Activated CD8-positive, alpha-beta memory T cell treated with anti-CD3 and anti-CD28 coated beads for 4 hours (primary cell): ENCODE measurements around the gene MEAF6.
"Not testable (repeated sequence)": the region's sequence is repeated elsewhere in the genome, so short reads cannot be mapped to it uniquely, and the experiment has no call there.

Experiments
- DNase-seq, 2 donors: peaks; one replicate each; pipeline ENCODE4 v3.0.0-alpha.2; 2020; ENCODE audit warnings: low read depth in 2 of 2

Gene MEAF6

DNA sequence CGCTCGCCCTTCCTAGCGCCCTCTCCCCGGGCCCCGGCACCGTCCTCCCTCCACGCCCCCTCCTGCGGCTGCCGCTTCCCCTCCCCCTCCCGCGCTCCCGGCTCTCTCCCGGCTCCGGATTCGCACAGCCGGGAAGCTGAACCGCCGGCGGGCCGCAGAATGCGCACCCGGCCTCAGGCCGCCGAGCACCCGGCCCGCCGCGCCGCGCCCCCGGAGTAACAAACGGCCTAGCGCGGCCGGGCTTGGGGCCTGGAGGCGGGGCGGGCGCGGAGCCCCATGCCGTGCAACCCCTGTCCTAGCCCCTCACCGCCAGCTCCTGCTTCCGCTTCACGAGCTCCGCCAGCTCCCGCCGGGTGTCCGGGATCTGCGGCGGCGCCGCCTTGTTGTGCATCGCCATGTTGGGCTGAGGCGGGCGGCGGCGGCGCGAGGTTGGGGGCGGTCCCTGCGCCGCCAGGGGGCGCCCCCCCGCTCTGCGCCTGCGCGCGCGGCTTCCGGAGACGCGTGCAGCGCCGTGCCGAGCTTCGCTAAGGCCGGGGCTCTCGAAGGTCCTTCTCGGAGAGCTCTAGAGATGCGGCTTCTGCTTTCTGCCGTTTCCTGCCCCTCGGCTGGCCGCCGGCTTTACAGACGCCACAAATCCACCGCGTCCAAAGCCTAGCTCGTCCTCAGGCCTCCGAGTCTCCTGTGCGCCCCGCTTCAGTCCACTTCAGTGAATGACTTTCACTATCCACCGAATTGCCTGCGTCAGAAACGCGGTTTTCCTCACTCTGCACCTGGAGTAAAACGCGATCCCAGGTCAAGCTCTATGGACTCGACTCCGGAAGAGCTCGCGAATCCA, at the start of gene MEAF6:
TSS of gene MEAF6 (minus strand) at position 417 of the 835 bp plus-strand sequence. CDS start at position 397, 20 bp downstream.
- DNase-seq: peak; percentile 63 to 64

DNA sequence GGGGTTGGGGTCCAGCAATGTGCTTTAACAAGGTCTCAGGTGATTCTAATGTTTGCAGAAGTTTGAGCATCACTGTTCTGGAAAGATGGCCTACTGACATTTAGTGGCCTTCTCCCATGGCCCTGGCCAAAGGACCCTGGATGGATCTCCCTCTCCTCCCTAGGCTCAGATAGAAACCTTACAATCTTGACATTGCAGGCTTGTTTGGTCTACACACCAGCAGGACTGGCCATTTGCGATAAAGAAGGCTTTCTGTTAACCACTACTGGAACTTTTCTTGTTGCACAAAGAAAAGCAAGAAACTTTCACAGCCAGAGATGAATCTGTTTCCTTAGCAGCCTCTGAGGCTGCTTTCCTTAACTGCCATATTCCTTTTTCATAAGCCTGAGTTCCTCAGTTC, 48.4 kb upstream of the MEAF6 start:
- no peak for DNase-seq

DNA sequence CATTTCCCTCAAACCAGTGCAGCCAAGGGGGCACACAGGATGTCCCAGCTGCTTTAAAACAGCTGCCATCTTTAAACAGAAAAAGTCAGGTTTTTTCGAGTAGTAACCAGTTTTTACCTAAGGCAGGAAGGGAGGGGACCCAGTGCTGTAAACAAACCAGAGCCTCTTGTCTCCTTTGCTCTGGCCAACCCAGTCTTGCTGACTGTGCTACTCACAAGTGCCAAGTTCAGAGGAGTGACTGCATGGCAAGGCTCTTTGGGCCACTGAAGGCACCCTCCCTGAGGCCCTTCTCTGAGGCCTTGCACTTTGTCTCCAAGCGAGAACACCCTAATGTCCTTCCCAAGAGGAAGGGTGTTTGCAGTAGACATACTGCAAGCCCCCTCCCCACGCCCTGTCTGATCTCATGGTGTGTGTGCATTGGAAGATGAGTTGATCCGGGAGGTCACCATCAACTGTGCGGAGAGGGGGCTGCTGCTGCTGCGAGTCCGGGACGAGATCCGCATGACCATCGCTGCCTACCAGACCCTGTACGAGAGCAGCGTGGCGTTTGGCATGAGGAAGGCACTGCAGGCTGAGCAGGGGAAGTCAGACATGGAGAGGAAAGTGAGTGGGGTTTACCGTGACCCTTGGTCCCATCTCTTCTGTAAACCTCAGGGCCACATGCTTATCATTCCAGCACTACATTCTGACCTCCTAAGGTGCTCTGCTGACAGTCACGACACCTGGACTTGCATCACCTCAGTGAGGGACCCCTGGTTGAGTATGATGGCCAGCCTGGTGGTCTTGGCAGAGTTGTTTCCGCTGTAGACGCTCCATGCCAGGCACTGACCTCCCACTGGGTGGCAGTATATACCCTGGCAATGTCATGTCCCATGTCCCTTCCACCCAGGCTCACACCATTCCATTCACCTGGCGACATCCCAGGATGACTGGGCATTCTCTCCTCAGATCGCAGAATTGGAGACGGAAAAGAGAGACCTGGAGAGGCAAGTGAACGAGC, 46.9 kb upstream of the MEAF6 start:
- no peak for DNase-seq

DNA sequence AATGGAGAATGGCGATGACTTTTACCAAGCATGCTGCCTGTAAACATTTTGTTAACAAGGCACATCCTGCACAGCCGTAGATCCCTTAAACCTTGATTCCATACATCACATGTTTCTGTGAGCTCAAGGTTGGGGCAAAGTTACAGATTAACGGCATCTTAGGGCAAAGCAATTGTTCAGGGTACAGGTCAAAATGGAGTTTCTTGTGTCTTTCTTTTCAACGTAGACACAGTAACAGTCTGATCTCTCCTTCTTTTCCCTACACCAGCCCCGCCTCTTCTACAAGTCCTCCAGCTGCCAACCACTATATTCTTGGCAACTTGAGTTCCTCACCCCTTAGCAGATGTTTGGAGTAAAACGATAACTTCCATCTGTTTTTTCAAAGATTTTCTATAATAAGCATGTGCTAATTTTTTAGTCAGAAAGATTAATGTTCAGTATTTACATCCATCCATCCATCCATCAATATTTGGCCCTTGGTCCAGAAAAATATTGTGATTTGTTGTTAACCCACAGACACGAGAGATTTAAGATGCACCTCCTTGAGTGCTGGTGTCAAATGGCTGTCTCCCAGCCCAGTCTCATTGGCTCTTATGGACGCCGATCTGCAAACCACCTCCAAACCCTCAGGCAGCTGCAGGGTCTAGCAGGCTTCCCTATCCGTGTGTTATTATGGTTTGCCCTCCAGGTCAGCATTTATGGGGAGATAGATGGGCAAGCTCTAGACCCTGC, 46.0 kb upstream of the MEAF6 start:
- DNase-seq: no peak

- not testable (repeated sequence) for DNase-seq
Observed at GRCh38 chr1:37559957-37560379, 45.4 kb upstream of the MEAF6 start.

DNA sequence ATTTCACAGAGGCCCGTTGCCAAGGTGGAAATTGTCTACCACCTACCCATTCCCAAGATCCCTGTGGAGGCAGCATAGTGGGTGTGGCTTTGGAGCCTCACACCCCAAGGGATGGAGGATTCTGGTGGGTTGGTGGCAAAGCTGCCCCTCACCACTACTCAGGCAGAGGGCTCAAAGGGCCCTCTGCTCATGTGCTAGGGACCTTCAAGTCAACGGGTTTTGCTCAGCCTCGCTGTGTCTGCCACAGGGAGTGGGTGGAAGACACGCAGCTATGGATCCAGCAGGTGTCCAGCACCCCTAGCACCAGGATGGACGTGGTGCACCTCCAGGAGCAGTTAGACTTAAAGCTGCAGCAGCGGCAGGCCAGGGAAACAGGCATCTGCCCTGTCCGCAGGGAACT, 44.5 kb upstream of the MEAF6 start:
- no peak for DNase-seq

DNA sequence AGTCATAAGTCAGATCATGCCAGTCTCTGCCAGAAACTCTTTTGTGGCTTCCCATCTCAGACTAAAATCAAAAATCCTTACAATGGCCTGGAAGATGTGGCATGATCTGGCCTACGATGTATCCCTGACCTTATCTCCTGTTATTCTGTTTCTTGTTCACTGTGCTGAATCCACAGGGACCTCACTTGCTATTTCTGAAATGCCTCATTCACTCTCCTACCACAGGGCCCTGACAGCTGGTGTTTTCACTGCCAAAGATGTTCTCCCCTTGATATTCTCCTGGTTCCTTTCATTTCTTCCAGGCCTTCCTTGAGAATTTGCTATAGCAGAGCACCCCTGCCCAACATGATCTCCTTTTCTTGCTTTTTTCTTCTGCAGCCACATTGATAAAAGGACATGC, 43.8 kb upstream of the MEAF6 start:
- no peak for DNase-seq

- no peak for DNase-seq
Observed at GRCh38 chr1:37557402-37557801, 42.8 kb upstream of the MEAF6 start.

DNA sequence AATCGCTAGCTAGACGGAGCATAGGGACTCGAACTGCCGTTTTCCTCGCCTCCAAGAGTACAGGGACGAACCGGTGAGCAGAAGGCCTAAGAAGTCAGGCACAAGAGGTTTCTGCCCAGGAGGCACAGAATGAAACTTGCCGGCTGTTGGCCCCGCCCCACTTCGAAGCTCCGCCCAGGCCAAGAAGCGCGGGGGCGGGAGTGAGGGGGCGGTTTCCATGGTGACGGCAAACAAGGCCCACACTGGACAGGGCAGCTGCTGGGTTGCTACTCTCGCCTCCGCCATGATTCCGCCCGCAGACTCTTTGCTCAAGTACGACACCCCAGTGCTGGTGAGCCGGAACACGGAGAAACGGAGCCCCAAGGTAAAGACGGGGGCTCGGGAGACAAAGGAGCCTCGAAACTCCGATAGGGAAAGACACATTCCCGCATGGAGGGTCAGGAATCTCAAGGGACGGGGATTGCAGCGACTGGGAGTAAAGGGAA, 42.2 kb upstream of the MEAF6 start, which contains the start of gene DNALI1:
TSS of gene DNALI1 (plus strand) at position 229 of the 485 bp plus-strand sequence. CDS start at position 284, 55 bp downstream.
- DNase-seq: no peak

DNA sequence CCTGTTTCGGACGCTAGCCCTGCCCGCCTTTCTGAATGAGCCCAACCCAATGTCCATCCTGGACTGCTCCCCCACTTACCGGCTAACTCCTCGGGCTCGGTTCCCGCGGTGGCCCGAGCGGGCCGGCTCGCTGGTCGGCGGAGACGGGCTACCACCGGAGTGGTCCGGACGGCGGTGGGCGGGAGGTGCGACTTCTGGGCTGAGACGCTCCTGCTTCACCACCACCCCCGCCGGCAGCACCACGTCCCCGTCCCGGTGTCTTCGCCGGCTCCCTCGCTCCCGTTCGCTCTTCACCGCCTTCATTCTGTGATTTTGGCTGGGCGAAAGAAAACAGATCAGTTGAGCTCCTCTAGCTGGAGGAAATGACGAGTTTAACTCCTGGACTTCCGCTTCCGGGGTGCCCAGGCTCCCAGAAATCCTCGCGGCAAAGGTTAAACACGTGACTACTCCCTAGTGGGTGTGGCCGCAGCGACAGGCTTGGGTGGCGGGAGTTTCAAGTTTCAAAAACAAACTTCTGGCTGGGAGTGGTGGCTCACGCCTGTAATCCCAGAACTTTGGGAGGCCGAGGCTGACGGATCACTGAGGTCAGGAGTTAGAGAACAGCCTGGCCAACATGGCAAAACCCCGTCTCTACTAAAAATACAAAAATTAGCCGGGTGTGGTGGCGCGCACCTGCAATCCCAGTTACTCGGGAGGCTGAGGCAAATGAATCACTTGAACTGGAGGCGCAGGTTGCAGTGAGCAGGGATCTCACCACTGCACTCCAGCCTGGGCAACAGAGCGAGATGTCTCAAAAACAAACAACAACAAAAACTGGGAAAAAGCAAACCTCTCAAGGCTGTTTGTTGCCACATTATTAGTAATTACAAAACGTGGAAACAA, 39.6 kb upstream of the MEAF6 start, which contains the start of gene SNIP1:
TSS of gene SNIP1 (minus strand) at position 367 of the 882 bp plus-strand sequence. CDS start at position 303, 64 bp downstream.
- peak; percentile 84 to 87 for DNase-seq

- DNase-seq: no peak
Observed at GRCh38 chr1:37553598-37553926, 39.0 kb upstream of the MEAF6 start.

DNA sequence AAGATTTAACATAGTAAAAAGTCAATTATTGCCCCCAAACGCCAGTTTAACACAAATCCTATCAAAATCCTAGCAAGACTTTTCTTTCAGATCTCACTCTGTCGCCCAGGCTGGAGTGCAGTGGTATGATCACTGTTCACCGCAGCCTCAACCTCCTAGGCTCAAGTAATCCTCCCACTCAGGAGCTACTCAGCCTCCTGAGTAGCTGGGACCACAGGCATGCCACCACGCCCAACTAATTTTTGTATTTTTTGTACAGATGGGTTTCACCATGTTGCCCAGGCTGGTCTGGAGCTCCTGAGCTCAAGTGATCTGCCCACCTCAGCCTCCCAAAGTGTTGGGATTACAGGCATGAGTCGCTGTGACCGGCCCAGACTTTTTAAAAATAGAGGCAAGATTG, 34.8 kb upstream of the MEAF6 start:
- no peak for DNase-seq

- DNase-seq: no peak
Observed at GRCh38 chr1:37545019-37545418, 30.5 kb upstream of the MEAF6 start.

DNA sequence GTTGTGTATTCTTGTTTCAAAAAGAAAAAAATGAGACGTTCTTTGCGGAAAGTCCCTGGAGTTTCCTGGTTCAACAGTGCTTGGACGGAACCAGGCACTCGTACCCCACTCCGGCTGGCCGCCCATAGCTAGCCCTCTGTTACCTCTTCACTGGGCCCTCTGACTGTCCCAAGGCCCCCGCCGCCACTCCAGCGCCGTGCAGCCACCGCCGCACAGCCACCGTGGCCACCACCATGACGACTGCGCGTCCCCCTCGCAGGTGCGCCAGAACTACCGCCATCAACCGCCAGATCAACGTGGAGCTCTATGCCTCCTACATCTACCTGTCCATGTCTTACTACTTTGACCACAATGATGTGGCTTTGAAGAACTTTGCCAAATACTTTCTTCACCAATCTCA, 30.0 kb upstream of the MEAF6 start:
- no peak for DNase-seq

- DNase-seq: no peak
Observed at GRCh38 chr1:37540036-37540785, 25.6 kb upstream of the MEAF6 start.

- not testable (repeated sequence) for DNase-seq
Observed at GRCh38 chr1:37539154-37539553, 24.6 kb upstream of the MEAF6 start.

GRCh38 chr1:37537378-37537777, 22.8 kb upstream of the MEAF6 start:
- no peak for DNase-seq

GRCh38 chr1:37533317-37534093, 18.9 kb upstream of the MEAF6 start:
- no peak for DNase-seq
